Body of pancreas (tissue), 4 donors: ENCODE results near the gene SYNE2. TPM values are rescaled to one million over a fixed set of nuclear protein-coding genes. Genes with fewer than 3 reads are reported as not detected.

Experiments
- ATAC-seq: fragments of 150-250 bp; one replicate; pipeline ENCODE4 v1.9.1; 2016
- DNase-seq, 4 donors: peaks; one replicate each; pipeline ENCODE4 v3.0.0-alpha.2; 2019
- H3K27ac ChIP-seq, 4 donors: fragments of 200-600 bp; sonication (generic); 1 replicate in 3 of 4; 2 replicates in 1 of 4; pipeline versions ENCODE4 v1.5.1 to v1.6.1; 2016 to 2019; ENCODE audit warnings: mild to moderate bottlenecking in 1 of 4, mixed read lengths in 1 of 4, moderate library complexity in 1 of 4
- H3K27me3 ChIP-seq, 2 donors: fragments of 200-600 bp; sonication (generic); one replicate each; pipeline ENCODE4 v1.6.0; 2016; ENCODE audit warnings: mild to moderate bottlenecking in 1 of 2
- H3K36me3 ChIP-seq, 2 donors: fragments of 200-600 bp; sonication (generic); replicated peaks in 1 of 2; 2 replicates each; pipeline ENCODE4 v1.5.1; 2016; ENCODE audit warnings: low read depth in 2 of 2; ENCODE audit not compliant: insufficient read depth in 1 of 2
- H3K4me1 ChIP-seq: fragments of 200-600 bp; sonication (generic); one replicate; pipeline ENCODE4 v1.6.0; 2016
- H3K4me3 ChIP-seq, 2 donors: fragments of 200-600 bp; sonication (generic); 1 replicate in 1 of 2; 2 replicates in 1 of 2; pipeline ENCODE4 v1.5.1; 2016 to 2019
- H3K9me3 ChIP-seq, 3 donors: fragments of 200-600 bp; sonication (generic); 1 replicate in 2 of 3; 2 replicates in 1 of 3; pipeline ENCODE4 v1.5.1; 2016
- POLR2A ChIP-seq, 3 donors: fragments of 450-650 bp; IDR thresholded peaks; one replicate each; pipeline ENCODE4 v1.6.1; 2016; ENCODE audit warnings: antibody characterized with exemption in 3 of 3, mild to moderate bottlenecking in 2 of 3
- WGBS, 2 donors: methylation state at CpG; one replicate each; pipeline ENCODE4 v1.1.5; 2017; 5-methylcytosine and 5-hydroxymethylcytosine counted together
- intact Hi-C: fragments of 100-400 bp; cut with DNase I; formaldehyde crosslinking; loops from one replicate; pipeline ENCODE4 v1.15.1; 2023
- total RNA-seq, 2 donors: library from RNA; depleted of rRNA; stranded (reverse); fragments of >200 nt; gene quantifications; one replicate each; pipeline ENCODE4 v1.1.0, GENCODE V29; 2016
- TF ChIP-seq, protein P1 (sequence below), 7 experiments: fragments of 450-650 bp in 4 of 7; fragments of 200-600 bp in 3 of 7; sonication (generic) in 3 of 7; IDR thresholded peaks; one replicate each; pipeline ENCODE4 v1.5.1; 2016 to 2019; ENCODE audit warnings: antibody characterized with exemption in 7 of 7

Gene SYNE2
- total RNA-seq, 2 donors from 2014 or later: 163 to 240 TPM

GRCh38 chr14:63952933-63953437, 100.2 kb downstream of the SYNE2 start:
- DNase-seq (no peak), ATAC-seq (no peak)
- TF ChIP-seq POLR2A (IDR thresholded peaks at IDR 0.05): no peak
- TF ChIP-seq, protein P1, sequence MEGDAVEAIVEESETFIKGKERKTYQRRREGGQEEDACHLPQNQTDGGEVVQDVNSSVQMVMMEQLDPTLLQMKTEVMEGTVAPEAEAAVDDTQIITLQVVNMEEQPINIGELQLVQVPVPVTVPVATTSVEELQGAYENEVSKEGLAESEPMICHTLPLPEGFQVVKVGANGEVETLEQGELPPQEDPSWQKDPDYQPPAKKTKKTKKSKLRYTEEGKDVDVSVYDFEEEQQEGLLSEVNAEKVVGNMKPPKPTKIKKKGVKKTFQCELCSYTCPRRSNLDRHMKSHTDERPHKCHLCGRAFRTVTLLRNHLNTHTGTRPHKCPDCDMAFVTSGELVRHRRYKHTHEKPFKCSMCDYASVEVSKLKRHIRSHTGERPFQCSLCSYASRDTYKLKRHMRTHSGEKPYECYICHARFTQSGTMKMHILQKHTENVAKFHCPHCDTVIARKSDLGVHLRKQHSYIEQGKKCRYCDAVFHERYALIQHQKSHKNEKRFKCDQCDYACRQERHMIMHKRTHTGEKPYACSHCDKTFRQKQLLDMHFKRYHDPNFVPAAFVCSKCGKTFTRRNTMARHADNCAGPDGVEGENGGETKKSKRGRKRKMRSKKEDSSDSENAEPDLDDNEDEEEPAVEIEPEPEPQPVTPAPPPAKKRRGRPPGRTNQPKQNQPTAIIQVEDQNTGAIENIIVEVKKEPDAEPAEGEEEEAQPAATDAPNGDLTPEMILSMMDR (IDR thresholded peaks at IDR 0.05): no peak
- Histone ChIP-seq H3K27ac (no peak overlapping the region), H3K36me3 (peaks cover 0 to 11% of the 10 kb centered on the region in 2 donors), H3K27me3 (no peaks in the 10 kb centered on the region), H3K9me3 (no peaks in the 10 kb centered on the region), H3K4me3 (no peak overlapping the region), H3K4me1 (no peaks in the 10 kb centered on the region)
- intact Hi-C loops: no loop called here
- WGBS, 2 donors: 84 to 89% methylated on average over 2 of the region's 2 CpGs

- ATAC-seq: no peak
- TF ChIP-seq, protein P1 (IDR thresholded peaks at IDR 0.05): no peak
- no peak for TF ChIP-seq POLR2A (IDR thresholded peaks at IDR 0.05)
- Histone ChIP-seq H3K27me3 (no peaks in the 10 kb centered on the region), H3K27ac (no peak overlapping the region), H3K4me1 (no peaks in the 10 kb centered on the region), H3K4me3 (no peak overlapping the region), H3K36me3 (peaks cover 0 to 1% of the 10 kb centered on the region in 2 donors), H3K9me3 (no peaks in the 10 kb centered on the region)
- intact Hi-C loops: no loop called here
- no peak for DNase-seq
These were observed 103.5 kb downstream of the SYNE2 start for GRCh38 chr14:63956326-63956725.

GRCh38 chr14:63960926-63961567, 108.2 kb downstream of the SYNE2 start:
- intact Hi-C loops: no loop called here
- H3K9me3 ChIP-seq: no peaks in the 10 kb centered on the region
- TF ChIP-seq POLR2A (IDR thresholded peaks at IDR 0.05): no peak
- TF ChIP-seq, protein P1 (IDR thresholded peaks at IDR 0.05): no peak
- no peaks in the 10 kb centered on the region for H3K27me3 ChIP-seq
- 38 to 54% methylated on average over 2 of the region's 2 CpGs for whole genome bisulfite sequencing, 2 donors
- H3K27ac ChIP-seq: no peak overlapping the region
- DNase-seq (no peak), ATAC-seq (no peak)
- no peak overlapping the region for H3K4me3 ChIP-seq
- no peaks in the 10 kb centered on the region for H3K4me1 ChIP-seq
- no peaks in the 10 kb centered on the region for H3K36me3 ChIP-seq

DNA sequence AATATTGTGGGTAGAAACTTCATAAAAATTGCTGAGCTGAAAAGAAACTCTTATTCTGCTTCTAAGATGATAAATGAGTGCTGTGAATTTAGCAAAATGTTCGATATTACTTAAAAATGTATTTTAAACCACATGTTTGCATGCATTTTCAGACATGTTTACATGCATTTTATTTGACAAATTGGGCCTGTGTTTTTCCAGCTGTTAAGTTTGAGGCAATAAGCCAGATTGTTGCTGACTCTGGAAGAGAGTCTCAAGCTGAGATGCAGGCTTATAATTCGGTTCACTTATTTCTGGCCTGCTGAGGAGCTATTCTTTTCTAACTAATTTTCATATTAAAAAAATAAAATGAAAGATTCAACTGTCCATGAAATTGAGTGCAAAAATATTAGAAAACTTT, 110.1 kb downstream of the SYNE2 start:
- no peak for TF ChIP-seq POLR2A (IDR thresholded peaks at IDR 0.05)
- TF ChIP-seq, protein P1 (IDR thresholded peaks at IDR 0.05): no peak
- WGBS, 2 donors: 75 to 83% methylated on average over 2 of the region's 2 CpGs
- Histone ChIP-seq H3K27me3 (no peaks in the 10 kb centered on the region), H3K4me1 (no peaks in the 10 kb centered on the region), H3K4me3 (no peak overlapping the region), H3K36me3 (no peaks in the 10 kb centered on the region), H3K27ac (no peak overlapping the region), H3K9me3 (no peaks in the 10 kb centered on the region)
- intact Hi-C loops: no loop called here
- no peak for DNase-seq
- no peak for ATAC-seq

DNA sequence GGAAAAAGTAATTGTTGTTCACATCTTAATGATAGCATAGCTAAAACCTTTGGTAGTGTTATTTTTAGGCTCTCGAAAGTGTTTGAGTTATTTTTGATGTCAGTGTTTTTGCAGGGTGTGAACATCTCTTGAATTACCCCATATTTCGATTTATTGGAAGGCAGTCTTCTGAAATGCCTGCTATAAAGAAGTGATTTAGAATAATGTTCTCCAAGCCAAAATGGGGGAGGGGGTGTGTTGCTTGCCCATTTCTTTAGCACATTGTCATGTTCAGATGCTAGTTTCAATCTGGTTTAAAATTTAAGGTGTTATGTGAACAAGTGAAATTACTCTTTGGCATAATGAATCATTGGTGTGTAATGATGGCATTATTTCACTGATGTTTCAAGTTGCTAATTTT, 110.6 kb downstream of the SYNE2 start:
- H3K27ac ChIP-seq: no peak overlapping the region
- WGBS, 2 donors: 86 to 92% methylated on average over 2 of the region's 2 CpGs
- H3K4me3 ChIP-seq: no peak overlapping the region
- H3K9me3 ChIP-seq: no peaks in the 10 kb centered on the region
- no peaks in the 10 kb centered on the region for H3K27me3 ChIP-seq
- no peaks in the 10 kb centered on the region for H3K4me1 ChIP-seq
- no peaks in the 10 kb centered on the region for H3K36me3 ChIP-seq
- no peak for TF ChIP-seq POLR2A (IDR thresholded peaks at IDR 0.05)
- TF ChIP-seq, protein P1 (IDR thresholded peaks at IDR 0.05): no peak
- intact Hi-C loops: no loop called here
- DNase-seq: no peak
- no peak for ATAC-seq
